AG04450 (cell line): ENCODE results near the gene MCC. TPM values are rescaled to one million over a fixed set of nuclear protein-coding genes. Genes with fewer than 3 reads are reported as not detected.

ENCODE experiments used
- CTCF ChIA-PET: fragments of 300-600, 350-600 bp; formaldehyde crosslinking; extraction: SDS; loops from one replicate; lab custom pipeline; 2022; ENCODE audit warnings: antibody characterized with exemption, inconsistent platforms; lab: Charles Lee
- POLR2A ChIA-PET: fragments of 350-600 bp; formaldehyde crosslinking; extraction: SDS; loops from one replicate; lab custom pipeline; 2021; ENCODE audit warnings: antibody characterized with exemption, inconsistent platforms; lab: Yijun Ruan, JAX
- DNase-seq: peaks from one replicate; pipeline ENCODE4 v3.0.0-alpha.2; 2011; ENCODE audit warnings: low read depth, low spot score
- H3K27ac ChIP-seq: one replicate; pipeline ENCODE4 v1.5.1; 2012; ENCODE audit warnings: low read depth, low read length, control low read depth
- H3K27me3 ChIP-seq: one replicate; pipeline ENCODE4 v1.6.0; 2012; ENCODE audit warnings: low read length; ENCODE audit not compliant: control insufficient read depth, insufficient read depth
- H3K4me3 ChIP-seq: 2 replicates; pipeline ENCODE4 v1.5.1; 2011; ENCODE audit warnings: mild to moderate bottlenecking, low read depth, low read length, control low read depth
- H3K9me3 ChIP-seq: 2 replicates; pipeline ENCODE4 v1.5.1; 2012; ENCODE audit warnings: low read length; ENCODE audit not compliant: control insufficient read depth, insufficient read depth
- polyA plus RNA-seq: library from polyadenylated mRNA; depleted of rRNA; stranded (reverse); fragments of >200 nt; gene quantifications from 2 replicates; pipeline ENCODE4 v1.2.3, GENCODE V29; 2011
- TF ChIP-seq, protein P1 (sequence below): IDR thresholded peaks from 2 replicates; pipeline ENCODE4 v1.5.1; 2011; ENCODE audit warnings: low read depth, low read length, control low read depth, inconsistent platforms

MCC gene
- polyA plus RNA-seq, 1 experiment: 17.5 TPM

DNA sequence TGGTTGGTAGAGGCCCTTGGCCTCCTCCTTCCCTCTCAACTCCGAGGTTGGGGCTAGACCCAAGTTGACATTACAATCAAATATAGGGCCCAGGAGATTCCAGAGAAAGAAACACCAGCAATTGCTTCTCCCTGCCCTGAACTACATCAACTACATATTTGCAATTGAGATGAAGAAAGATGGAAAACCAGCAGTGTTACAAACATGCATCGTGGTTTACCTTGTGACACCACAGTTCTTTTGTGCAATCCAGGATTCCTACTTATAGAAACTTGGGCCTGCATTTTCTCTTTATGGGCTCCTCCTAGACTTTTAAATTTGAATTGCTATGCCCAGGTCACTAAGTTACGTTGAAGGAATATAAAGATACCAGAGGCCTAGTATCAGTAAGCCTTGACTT, 384.9 kb downstream of the MCC start:
- ChIA-PET CTCF (no interaction called here), POLR2A (no interaction called here)
- no peak for DNase-seq
- Histone ChIP-seq H3K27me3 (no peaks in the 10 kb centered on the region), H3K9me3 (no peaks in the 10 kb centered on the region), H3K4me3 (no peak overlapping the region), H3K27ac (no peak overlapping the region)
- TF ChIP-seq, protein P1, sequence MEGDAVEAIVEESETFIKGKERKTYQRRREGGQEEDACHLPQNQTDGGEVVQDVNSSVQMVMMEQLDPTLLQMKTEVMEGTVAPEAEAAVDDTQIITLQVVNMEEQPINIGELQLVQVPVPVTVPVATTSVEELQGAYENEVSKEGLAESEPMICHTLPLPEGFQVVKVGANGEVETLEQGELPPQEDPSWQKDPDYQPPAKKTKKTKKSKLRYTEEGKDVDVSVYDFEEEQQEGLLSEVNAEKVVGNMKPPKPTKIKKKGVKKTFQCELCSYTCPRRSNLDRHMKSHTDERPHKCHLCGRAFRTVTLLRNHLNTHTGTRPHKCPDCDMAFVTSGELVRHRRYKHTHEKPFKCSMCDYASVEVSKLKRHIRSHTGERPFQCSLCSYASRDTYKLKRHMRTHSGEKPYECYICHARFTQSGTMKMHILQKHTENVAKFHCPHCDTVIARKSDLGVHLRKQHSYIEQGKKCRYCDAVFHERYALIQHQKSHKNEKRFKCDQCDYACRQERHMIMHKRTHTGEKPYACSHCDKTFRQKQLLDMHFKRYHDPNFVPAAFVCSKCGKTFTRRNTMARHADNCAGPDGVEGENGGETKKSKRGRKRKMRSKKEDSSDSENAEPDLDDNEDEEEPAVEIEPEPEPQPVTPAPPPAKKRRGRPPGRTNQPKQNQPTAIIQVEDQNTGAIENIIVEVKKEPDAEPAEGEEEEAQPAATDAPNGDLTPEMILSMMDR: no peak

DNA sequence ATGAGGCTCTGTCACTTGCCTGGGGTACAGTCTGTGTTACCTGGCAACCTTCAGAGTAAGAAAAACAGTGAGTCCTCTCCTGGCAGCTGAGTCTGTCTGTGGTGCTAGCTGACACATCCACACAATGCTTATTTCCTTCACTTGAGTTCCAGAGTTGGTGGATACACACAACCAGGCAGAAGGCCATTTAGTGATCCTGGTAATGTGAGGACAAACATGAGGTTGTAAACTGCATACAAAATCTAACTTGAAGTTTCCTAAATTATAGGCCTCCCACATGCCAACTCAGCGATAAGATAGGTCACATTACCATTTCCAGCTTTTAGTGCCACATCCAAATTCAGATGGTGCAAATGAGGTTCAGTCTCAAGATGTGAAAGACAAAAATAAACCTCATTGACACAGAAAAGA, 386.1 kb downstream of the MCC start:
- H3K9me3 ChIP-seq: no peaks in the 10 kb centered on the region
- CTCF ChIA-PET: no interaction called here
- TF ChIP-seq, protein P1: no peak
- DNase-seq: no peak
- POLR2A ChIA-PET: no interaction called here
- no peak overlapping the region for H3K4me3 ChIP-seq
- no peaks in the 10 kb centered on the region for H3K27me3 ChIP-seq
- H3K27ac ChIP-seq: no peak overlapping the region

DNA sequence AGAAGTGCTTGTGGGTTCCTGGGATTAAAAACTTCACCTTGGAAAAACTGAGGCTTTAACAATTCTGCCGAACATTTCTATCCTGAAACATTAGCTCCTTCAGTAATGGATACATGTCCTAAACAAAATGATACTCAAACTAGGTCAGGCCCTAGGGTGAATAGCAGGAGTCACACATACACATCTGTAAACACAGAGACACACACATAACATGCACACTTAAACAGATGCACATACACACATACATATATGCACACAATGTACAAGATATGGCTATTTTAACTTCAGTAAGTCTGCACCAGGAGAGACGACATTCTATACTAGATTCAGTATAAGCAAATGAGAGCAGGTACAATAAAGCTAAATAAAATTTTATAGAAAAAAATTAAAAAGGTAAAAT, 387.3 kb downstream of the MCC start:
- Histone ChIP-seq H3K4me3 (no peak overlapping the region), H3K27ac (no peak overlapping the region), H3K27me3 (no peaks in the 10 kb centered on the region), H3K9me3 (no peaks in the 10 kb centered on the region)
- TF ChIP-seq, protein P1: no peak
- ChIA-PET CTCF (interaction anchor here (0.8 kb wide), 1 partner anchor 505 kb away, joined by 3 read pairs; no protein-coding TSS in a partner anchor), POLR2A (no interaction called here)
- DNase-seq: no peak

DNA sequence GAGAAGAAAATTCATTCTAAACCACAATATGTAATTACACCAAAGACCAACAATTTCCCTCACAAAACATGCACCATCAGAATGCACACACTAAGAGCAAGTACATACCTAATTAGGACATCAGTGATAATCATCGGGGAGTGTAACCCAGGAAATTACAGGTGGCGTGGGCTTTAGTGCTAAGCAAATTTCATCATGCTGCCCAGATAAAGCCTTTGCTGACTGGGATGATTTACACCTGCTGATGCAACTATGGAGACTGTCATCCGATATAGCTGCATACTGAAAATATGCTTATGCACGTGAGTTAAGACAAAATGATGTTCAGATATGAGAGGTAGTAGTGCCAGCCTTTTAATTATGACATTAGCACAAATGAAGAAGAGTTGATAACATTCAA, 388.4 kb downstream of the MCC start:
- POLR2A ChIA-PET: no interaction called here
- TF ChIP-seq, protein P1: no peak
- CTCF ChIA-PET: no interaction called here
- Histone ChIP-seq H3K9me3 (no peaks in the 10 kb centered on the region), H3K27ac (no peak overlapping the region), H3K4me3 (no peak overlapping the region), H3K27me3 (no peaks in the 10 kb centered on the region)
- DNase-seq: no peak

DNA sequence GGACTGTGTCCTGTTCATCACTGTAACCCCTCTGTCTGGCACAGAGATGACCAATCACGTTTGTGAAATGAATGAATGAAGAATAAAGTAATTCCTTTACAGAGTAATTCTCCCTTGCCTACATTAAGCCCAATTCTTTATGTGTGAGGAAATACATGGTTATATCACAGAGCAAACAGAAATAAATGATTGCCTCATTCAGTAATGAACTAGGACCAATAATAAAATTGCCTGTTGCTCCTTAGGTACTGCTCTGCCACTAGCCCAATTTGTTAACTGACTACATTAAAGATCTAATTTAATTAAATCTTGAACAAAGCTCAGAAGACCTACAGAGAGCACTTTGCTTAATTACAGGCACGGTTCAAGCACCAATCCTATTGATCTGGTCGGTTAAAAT, 389.9 kb downstream of the MCC start:
- TF ChIP-seq, protein P1: no peak
- Histone ChIP-seq H3K27me3 (no peaks in the 10 kb centered on the region), H3K9me3 (no peaks in the 10 kb centered on the region), H3K27ac (no peak overlapping the region), H3K4me3 (no peak overlapping the region)
- DNase-seq: no peak
- CTCF ChIA-PET: no interaction called here
- POLR2A ChIA-PET: no interaction called here
